GM12891 (cell line): ENCODE measurements around the gene RASA3.

Source experiments
- DNase-seq: peaks from one replicate; pipeline ENCODE4 v3.0.0; 2011; ENCODE audit warnings: low spot score; ENCODE audit not compliant: insufficient read length
- FAIRE-seq: peaks from 2 replicates; lab custom pipeline; 2011; peaks lifted over from hg19 to GRCh38; lab: Jason Lieb, UNC
- PAX5 ChIP-seq: IDR thresholded peaks from 2 replicates; pipeline ENCODE4 v1.6.1; 2011; ENCODE audit warnings: low read length, moderate library complexity, mild to moderate bottlenecking; ENCODE audit not compliant: insufficient read depth, severe bottlenecking
- POLR2A ChIP-seq: IDR thresholded peaks from 2 replicates; pipeline ENCODE4 v1.6.1; 2011; ENCODE audit warnings: low read depth, low read length, control low read depth
- POLR2AphosphoS5 ChIP-seq: IDR thresholded peaks from 2 replicates; pipeline ENCODE4 v1.6.1; 2011; ENCODE audit warnings: low read depth, low read length, control low read depth
- POU2F2 ChIP-seq: IDR thresholded peaks from 2 replicates; pipeline ENCODE4 v1.6.1; 2011; ENCODE audit warnings: low read depth, mild to moderate bottlenecking, control low read depth, low read length, moderate library complexity
- SPI1 ChIP-seq: IDR thresholded peaks from 2 replicates; pipeline ENCODE4 v1.6.1; 2011; ENCODE audit warnings: low read depth, low read length, control low read depth
- TAF1 ChIP-seq: IDR thresholded peaks from 2 replicates; pipeline ENCODE4 v1.6.1; 2011; ENCODE audit warnings: low read depth, low read length, control low read depth

RASA3 gene

GRCh38 chr13:113974304-113975281 lies 157.8 kb downstream of the RASA3 start:
- TF ChIP-seq POLR2AphosphoS5 (no peak), TAF1 (no peak), POU2F2 (no peak), POLR2A (no peak), PAX5 (no peak), SPI1 (no peak)
- FAIRE-seq, result no peak
- no peak for DNase-seq

DNA sequence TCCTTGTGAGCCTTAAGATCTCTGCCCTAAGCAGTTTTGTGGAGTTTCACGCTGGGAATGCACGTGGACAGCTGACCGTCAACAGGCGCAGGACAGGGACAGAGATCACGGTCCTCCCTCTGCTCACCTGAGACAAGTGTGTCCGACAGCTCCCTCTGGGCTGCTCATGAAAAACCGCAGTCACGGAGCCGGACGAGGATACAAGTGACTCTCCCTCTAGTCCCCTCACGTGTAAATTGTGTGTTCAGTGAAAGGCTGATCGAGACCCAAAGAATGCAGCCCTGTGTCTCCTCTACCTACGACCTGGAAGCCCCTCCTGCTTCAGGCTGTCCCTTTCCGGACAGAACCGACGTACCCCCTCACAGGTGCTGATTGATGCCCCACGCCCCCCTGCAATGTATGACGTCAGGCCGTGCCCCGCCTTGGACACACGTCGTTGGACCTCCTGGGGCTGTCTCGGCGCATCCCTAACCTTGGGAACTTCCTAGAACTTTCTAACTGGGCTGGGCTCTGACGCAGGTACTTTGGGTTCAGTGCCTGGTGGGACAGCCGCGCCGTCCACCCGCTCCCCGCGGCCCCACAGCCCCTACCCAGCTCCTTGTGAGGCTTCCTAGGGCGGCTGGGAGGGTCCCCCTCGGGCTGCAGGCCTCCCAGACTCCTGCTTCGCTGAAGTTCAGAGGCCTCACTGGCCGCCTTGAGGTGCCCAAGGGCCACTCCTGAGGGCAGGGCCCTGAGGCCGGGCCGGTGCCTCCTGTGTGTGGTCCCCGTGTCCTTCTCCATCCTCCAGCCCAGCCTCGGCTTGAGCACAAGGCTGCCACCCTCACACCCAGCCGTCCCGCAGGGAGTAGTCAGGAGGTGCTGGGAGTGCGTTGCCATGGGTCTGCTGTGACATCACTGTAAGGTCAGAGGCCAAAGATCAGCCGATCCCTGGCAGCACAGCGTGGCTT lies 158.9 kb downstream of the RASA3 start, which contains the start of gene C13orf46:
TSS of gene C13orf46 (minus strand) at position 859 of the 947 bp plus-strand sequence. CDS start at position 780, 79 bp downstream.
- TF ChIP-seq POLR2A (no peak), SPI1 (no peak), TAF1 (no peak), POLR2AphosphoS5 (no peak), POU2F2 (no peak), PAX5 (no peak)
- DNase-seq, result no peak
- FAIRE-seq, result no peak

GRCh38 chr13:113972451-113973217 lies 159.8 kb downstream of the RASA3 start:
- DNase-seq, result no peak
- TF ChIP-seq SPI1 (no peak), POLR2A (no peak), POU2F2 (no peak), POLR2AphosphoS5 (no peak), TAF1 (no peak), PAX5 (no peak)
- no peak for FAIRE-seq

DNA sequence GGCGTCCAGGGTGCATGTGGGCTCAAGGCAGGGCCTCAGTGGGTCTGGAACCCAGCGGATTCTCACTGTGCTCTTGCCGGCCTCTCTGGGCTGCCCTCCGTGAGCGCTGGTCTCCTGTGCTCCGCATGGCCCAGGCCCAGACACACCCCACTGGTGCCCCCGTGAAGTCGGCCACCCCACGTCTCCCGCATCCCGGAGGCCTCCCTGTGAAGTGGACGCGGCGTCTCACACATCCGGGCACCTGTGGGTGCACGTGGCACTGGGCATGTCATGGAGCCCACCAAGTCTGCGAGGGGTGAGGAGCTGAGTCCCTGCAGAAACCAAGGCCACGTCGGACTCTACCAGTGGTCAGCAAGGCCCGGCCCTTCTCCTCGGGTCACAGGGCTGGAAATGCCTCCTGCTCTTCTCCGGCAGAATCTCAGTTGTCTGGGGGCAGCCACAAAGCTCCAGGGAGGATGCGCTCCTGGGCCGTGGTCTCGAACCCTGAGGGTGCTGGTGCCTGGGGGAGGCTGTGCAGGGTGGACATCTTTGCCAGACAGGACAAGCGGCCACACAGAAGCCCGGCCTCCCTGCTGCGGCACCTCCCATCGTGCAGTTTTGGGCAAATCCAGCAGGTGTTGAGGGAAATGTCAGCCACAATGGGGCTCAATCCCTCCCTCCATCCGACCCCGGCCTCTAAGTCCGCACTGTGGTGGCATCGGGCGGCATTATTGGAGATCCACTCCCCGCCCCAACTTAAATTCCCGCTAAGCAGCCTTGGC lies 160.8 kb downstream of the RASA3 start:
- TF ChIP-seq SPI1, result no peak
- no peak for TF ChIP-seq POLR2AphosphoS5
- no peak for TF ChIP-seq PAX5
- DNase-seq (no peak), FAIRE-seq (no peak)

GRCh38 chr13:113970810-113971470 lies 161.5 kb downstream of the RASA3 start:
- TF ChIP-seq PAX5 (no peak), POLR2AphosphoS5 (no peak), SPI1 (no peak), TAF1 (no peak), POLR2A (no peak), POU2F2 (no peak)
- no peak for FAIRE-seq
- DNase-seq, result no peak

GRCh38 chr13:113969973-113970611 lies 162.3 kb downstream of the RASA3 start:
- FAIRE-seq (no peak), DNase-seq (no peak)

DNA sequence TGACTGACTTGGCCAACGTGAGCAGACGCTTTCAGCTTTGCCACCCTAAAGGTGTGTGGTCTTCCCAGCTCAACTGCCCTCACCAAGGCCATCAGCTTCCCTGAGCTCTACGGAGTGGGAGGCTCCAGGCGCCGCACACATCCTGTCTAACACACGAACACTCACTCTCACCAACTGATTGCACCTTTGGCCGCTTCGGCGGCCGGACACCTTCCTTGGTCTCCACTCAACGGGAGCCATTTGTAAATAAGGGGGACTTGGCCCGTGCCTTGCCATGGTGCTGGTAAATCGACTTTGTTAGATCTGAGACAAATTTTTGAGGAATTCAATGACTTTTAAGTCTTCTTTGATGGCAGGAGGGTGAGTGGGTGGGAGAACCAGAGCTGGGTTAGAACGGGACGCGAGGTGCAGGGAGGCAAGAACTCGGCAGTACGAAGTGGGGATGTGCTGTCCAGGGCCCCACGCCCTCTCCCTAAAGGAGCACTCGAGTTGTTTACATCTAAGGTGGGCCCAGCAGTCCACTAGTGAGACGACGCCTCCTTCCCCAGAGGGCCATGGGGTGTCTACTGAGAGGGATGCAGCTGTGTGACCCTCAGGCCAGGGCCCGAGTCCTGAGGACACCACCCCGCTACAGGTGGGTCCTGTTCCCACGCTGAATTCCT lies 163.0 kb downstream of the RASA3 start:
- FAIRE-seq (no peak), DNase-seq (no peak)
- no peak for TF ChIP-seq PAX5
- no peak for TF ChIP-seq SPI1
- TF ChIP-seq POLR2A, result no peak
- no peak for TF ChIP-seq TAF1
- TF ChIP-seq POLR2AphosphoS5, result no peak
- TF ChIP-seq POU2F2, result no peak

More at GRCh38 chr13:113969973-113970611, 162.3 kb downstream of the RASA3 start:
- TF ChIP-seq PAX5 (no peak), POU2F2 (no peak)
